Activated T-helper 1 cell treated with Interleukin-2 at 50 U/mL for 16 hours (primary cell): ENCODE data around the gene CIPC.

ENCODE experiments used
- DNase-seq: peaks from one replicate; pipeline ENCODE4 v3.0.0-alpha.2; 2020; ENCODE audit warnings: low read depth

The CIPC gene

GRCh38 chr14:77071938-77072388, 26.1 kb upstream of the CIPC start:
- no peak for DNase-seq

- DNase-seq, result no peak
These were observed 23.1 kb upstream of the CIPC start for GRCh38 chr14:77074969-77075368.

- no peak for DNase-seq
These were observed 21.9 kb upstream of the CIPC start for GRCh38 chr14:77076113-77076631.

GRCh38 chr14:77077040-77077439, 21.0 kb upstream of the CIPC start:
- DNase-seq, result no peak

GRCh38 chr14:77082356-77082755, 15.7 kb upstream of the CIPC start:
- no peak for DNase-seq

GRCh38 chr14:77083082-77083481, 15.0 kb upstream of the CIPC start:
- no peak for DNase-seq

- DNase-seq, result no peak
These were observed 13.1 kb upstream of the CIPC start for GRCh38 chr14:77084985-77085384.

- no peak for DNase-seq
These were observed 12.5 kb upstream of the CIPC start for GRCh38 chr14:77085538-77085937.

GRCh38 chr14:77086017-77086727, 11.9 kb upstream of the CIPC start:
- no peak for DNase-seq

GRCh38 chr14:77086951-77087350, 11.1 kb upstream of the CIPC start:
- no peak for DNase-seq

- no peak for DNase-seq
These were observed 10.4 kb upstream of the CIPC start for GRCh38 chr14:77087631-77088030.

- DNase-seq, result no peak
These were observed 9.8 kb upstream of the CIPC start for GRCh38 chr14:77088219-77088618.

GRCh38 chr14:77088645-77089044, 9.4 kb upstream of the CIPC start:
- no peak for DNase-seq

- no peak for DNase-seq
These were observed 6.5 kb upstream of the CIPC start for GRCh38 chr14:77091518-77091917.

GRCh38 chr14:77092676-77093075, 5.4 kb upstream of the CIPC start:
- DNase-seq, result no peak

- peak; percentile 49 for DNase-seq
These were observed 3.3 kb upstream of the CIPC start for GRCh38 chr14:77094672-77095284.

GRCh38 chr14:77097006-77097699, 905 bp upstream of the CIPC start:
- no peak for DNase-seq

- DNase-seq, result no peak
These were observed 683 bp downstream of the CIPC start for GRCh38 chr14:77098529-77099353.

GRCh38 chr14:77099425-77100167, 1.5 kb downstream of the CIPC start:
- DNase-seq, result no peak

GRCh38 chr14:77100961-77101360, 2.9 kb downstream of the CIPC start:
- DNase-seq, result no peak

- DNase-seq, result no peak
These were observed 4.1 kb downstream of the CIPC start for GRCh38 chr14:77102154-77102553.
